Myocyte (in vitro differentiated cells): Measurements from ENCODE around the gene XBP1. TPM values are rescaled to one million over a fixed set of nuclear protein-coding genes. Genes with fewer than 3 reads are reported as not detected.
"Not testable (repeated sequence)": the region's sequence is repeated elsewhere in the genome, so short reads cannot be mapped to it uniquely, and the experiment has no call there.

Experiments
- DNase-seq: peaks from one replicate; pipeline ENCODE4 v3.0.0-alpha.2; 2012; ENCODE audit warnings: low read depth
- polyA plus RNA-seq: library from polyadenylated mRNA; unstranded; fragments of >200 nt; gene quantifications from one replicate; pipeline ENCODE4 v1.2.1, GENCODE V29; 2012; ENCODE audit warnings: missing spikeins
- total RNA-seq: library from RNA; depleted of rRNA; stranded (reverse); fragments of >200 nt; gene quantifications from 2 replicates; pipeline ENCODE4 v1.2.3, GENCODE V29; 2014

XBP1 gene
- 166 and 224 TPM in 2 replicates for total RNA-seq
- 176 TPM for polyA plus RNA-seq

GRCh38 chr22:28800308-28801041, at the start of gene XBP1:
Gene XBP1 (minus strand): TSS chr22:28800569.
- DNase-seq = peak; percentile 94

- no peak for DNase-seq
Observed at GRCh38 chr22:28846994-28847393, 46.6 kb upstream of the XBP1 start.

GRCh38 chr22:28844277-28844676, 43.9 kb upstream of the XBP1 start:
- not testable (repeated sequence) for DNase-seq

DNA sequence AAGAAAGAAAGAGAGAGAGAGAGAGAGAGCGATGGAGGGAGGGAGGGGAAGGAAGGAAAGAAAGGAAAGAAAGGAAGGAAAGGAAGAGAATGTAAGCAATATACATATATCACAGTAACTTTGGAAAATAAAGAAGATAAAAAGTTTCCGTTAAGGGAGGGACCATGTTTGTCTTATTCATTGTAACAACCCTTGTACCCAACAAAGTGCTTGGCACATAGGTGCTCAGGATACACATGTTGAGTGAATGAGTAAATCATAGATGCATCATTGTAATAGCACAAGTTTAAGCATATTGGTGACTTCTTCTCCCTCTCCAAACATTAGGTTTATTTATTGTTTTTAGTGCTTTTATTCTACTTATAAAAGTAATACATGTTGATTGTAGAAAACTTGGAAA, 43.3 kb upstream of the XBP1 start:
- DNase-seq = no peak

DNA sequence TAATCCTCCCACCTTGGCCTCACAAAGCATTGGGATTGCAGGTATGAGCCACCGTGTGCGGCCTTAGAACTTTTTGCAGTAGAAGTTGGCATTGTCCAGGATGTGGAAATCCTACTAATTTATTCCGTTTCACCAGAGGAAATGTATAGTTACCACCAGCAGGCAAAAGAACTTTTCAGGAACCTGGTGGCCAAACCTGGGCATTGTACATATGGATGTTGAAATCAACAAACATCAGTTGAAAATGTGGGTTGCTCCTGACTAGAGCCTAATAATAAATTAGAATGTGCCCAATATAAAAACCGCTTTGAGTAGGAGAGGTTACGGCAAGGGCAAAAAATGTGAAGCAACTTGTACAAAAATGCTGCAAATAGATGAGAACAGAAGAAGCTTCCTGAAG, 40.7 kb upstream of the XBP1 start:
- DNase-seq = no peak

- no peak for DNase-seq
Observed at GRCh38 chr22:28838971-28839370, 38.6 kb upstream of the XBP1 start.

DNA sequence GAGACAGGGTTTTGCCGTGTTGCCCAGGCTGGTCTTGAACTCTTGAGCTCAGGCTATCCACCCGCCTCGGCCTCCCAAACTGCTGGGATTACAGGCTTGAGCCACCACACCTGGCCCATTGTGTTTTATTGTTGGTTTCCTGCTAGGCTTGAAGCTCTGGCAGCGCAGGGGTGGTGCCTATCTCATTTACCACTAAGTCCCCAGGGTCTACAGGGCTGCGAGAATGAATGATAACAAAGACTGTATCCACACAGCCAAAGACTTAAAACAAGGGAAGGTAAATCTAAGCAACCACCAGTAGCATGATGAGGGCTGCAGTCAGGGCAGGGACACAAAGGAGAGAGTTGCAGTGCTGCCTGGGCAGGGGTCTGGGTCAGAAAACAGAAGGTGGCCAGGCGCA, 37.3 kb upstream of the XBP1 start:
- no peak for DNase-seq

DNA sequence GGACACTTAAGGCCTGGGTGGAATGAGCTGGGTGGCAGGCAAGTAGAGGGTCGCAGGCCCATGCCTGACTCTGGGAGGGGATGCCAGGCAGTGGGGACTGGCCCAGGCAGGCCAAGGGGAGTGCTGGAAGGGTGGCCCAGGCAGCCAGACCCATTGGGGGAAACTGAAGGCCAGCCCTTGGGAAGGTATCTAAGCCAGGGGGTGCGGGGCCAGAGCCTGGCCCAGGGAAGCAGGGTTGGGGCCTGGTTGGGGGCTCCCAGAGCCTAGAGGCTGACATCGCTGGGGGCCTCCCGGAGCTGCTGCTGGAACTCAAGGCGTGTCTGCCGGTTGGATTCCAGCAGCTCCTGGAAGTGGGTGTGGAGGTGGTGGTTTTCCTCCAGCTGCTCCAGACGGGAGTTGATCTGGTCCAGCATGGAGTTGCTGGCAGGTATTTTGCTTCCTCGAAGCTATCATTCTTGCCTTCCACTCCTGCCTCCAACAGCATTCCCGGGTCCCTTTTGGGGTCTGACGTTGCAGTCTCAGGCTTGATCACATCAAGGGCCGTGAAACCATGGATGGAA, 35.3 kb upstream of the XBP1 start:
- DNase-seq = no peak

DNA sequence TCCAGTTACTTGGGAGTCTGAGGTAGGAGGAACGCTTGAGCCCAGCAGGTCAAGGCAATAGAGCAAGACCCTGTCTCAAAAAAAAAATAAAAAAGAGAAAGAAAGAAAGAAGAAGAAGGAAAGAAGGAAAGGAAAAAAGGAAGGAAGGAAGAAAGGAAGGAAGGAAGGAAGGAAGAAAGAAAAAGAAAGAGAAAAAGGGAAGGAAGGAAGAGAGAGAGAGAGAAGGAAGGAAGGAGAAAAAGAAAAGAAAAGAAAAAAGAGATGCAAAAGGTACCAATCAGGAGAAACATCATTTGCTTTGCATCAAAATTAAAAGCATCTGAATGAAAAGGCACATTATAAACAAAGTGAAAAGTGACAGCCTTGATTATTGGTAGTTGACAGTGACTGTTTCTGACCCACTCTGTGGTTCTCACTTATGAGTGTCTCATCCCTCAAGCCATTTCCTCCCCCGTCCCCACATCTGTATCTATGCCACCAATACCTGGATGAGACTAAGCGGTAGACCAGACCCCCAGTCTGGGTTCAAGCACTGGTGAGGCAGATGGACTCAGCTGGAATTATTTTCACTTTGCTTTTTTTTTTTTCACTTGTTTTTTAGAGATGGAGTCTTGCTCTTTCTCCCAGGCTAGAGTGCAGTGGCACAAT, 33.0 kb upstream of the XBP1 start:
- DNase-seq = no peak

- DNase-seq = no peak
Observed at GRCh38 chr22:28832731-28833130, 32.4 kb upstream of the XBP1 start.

DNA sequence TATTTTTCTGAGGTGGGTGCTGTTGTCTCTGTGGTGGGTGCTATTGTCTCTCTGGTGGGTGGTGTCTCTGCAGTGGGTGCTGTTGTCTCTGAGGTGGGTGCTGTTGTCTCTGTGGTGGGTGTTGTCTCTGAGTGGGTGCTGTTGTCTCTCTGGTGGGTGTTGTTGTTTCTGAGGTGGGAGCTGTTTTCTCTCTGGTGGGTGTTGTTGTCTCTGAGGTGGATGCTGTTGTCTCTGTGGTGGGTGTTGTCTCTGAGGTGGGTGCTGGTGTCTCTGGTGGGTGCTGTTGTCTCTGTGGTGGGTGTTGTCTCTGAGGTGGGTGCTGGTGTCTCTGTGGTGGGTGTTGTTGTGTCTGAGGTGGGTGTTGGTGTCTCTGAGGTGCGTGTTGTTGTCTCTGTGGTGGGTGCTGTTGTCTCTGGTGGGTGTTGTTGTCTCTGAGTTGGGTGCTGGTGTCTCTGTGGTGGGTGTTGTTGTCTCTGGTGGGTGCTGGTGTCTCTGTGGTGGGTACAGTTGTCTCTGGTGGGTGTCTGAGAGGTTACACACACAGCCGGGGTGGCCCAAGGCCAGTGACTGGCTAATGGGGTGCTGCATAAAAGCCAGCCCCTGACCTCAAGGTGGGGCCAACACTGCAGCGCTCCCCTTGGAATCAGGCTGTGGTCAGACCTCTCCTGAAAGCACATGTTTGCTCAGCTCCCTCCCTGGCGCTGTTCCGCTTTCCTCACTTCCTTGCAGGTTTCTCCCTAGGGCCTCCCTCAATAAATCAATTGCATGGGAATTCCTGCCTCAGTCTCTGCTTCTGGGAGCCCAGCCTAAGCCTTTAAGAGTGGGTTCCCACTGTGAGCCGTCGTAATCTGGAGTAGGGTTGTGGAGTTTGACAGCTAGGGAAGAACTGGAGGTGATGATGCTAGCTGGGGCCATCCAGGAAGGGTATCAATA, 31.0 kb upstream of the XBP1 start:
- DNase-seq = no peak

DNA sequence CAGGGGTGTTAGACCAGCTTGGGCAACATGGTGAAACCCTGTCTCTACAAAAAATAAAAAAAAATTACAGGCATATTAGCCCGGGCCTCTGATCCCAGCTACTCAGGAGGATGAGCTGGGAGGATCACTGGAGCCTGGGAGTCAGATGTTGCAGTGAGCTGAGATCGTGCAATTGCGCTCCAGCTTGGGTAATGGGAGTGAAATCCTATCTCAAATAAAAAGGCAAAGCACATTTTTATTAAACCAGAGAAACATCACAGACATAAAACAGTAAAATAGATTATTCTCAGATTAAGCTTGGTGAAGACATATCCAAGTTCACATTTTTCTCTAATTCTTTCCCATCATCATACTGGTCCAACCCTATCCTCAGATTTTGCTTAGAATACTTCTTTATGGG, 30.1 kb upstream of the XBP1 start:
- DNase-seq = no peak

- DNase-seq = peak; percentile 68
Observed at GRCh38 chr22:28829358-28830181, 29.2 kb upstream of the XBP1 start.

DNA sequence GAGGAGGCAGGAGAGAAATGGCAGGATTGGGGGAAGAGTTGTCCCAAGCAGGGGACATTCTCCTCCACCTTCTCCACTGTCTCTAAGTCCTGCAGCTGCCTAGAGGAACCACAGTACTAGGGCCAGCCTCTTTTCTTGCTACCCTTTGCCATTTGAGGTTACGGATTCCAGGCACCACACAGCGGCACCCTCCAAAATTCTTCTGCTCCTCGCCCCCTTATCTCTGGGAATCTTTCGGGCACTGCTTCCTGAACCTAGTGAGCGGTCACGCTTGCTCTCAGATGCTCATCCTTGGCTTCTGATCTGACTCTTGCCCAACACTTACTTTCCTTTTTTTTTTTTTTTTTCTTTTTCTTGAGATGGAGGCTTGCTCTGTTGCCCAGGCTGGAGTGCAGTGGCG, 26.6 kb upstream of the XBP1 start:
- DNase-seq = no peak

- DNase-seq = not testable (repeated sequence)
Observed at GRCh38 chr22:28826430-28826829, 26.1 kb upstream of the XBP1 start.

- DNase-seq = not testable (repeated sequence)
Observed at GRCh38 chr22:28824455-28824854, 24.1 kb upstream of the XBP1 start.

- no peak for DNase-seq
Observed at GRCh38 chr22:28822930-28823551, 22.7 kb upstream of the XBP1 start.

DNA sequence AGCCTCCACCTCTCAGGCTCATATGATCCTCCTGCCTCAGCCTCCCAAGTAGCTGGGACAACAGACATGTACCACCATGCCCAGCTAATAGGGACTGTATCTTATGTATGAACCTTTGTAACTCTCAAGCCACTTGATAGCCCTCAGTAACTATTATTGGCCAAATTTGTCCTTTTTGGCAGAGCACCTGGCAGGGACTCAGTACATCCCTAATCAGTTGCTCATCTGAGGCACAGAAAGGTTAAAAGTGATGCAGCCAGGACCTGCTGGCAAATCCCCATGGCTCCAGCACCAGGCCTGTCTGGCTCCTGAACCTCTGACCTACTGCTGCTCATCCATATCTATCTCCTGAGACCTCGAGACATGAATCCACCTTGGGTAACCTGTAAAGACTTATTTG, 21.1 kb upstream of the XBP1 start:
- no peak for DNase-seq

DNA sequence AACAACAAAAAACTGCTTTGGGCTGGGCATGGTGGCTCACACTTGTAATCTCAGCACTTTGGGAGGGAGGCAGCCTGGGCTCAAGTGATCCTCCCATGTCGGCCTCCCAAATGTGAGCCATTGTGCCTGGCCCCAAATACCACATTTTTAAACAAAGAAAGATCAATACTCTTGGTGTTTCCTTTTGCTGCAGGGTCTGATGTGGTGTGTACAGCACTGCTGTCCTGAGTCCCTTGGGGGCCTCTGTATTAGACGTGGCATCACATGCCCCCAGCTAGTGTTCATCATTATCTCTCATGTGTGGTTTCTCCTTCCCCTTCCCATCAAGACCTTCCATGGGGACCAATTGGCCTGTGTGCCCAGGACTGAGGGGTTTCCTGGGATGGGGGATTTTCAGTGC, 20.5 kb upstream of the XBP1 start:
- DNase-seq = no peak
